A673 (cell line): ENCODE data around the gene GPA33. TPM values are rescaled to one million over a fixed set of nuclear protein-coding genes. Genes with fewer than 3 reads are reported as not detected.

Experiments used
- BruUV-seq: library from RNA; stranded (reverse); fragments of 400-500 nt; replicated peaks from 2 replicates; lab custom pipeline; 2021; lab: Mats Ljungman, UMichigan
- CTCF ChIA-PET: fragments of 300-600 bp; sonication (Branson Sonifier 250); formaldehyde crosslinking; loops from one replicate; lab custom pipeline; 2022; ENCODE audit warnings: antibody characterized with exemption; lab: Charles Lee
- POLR2A ChIA-PET: fragments of 300-600 bp; sonication (Branson Sonifier 250); formaldehyde crosslinking; loops from one replicate; lab custom pipeline; 2022; ENCODE audit warnings: antibody characterized with exemption; ENCODE audit not compliant: low non-redundant PET; lab: Charles Lee
- DNase-seq: peaks from one replicate; pipeline ENCODE4 v3.0.0-alpha.2; 2015; ENCODE audit warnings: low spot score
- H3K27ac ChIP-seq: fragments of 200-600 bp; sonication (generic); 2 replicates; pipeline ENCODE4 v1.5.1; 2016; ENCODE audit warnings: mixed run types, low read depth, mild to moderate bottlenecking, mixed read lengths, antibody characterized with exemption, low read length; ENCODE audit not compliant: poor library complexity, severe bottlenecking
- H3K27me3 ChIP-seq: fragments of 200-600 bp; sonication (generic); replicated peaks from 2 replicates; pipeline ENCODE4 v1.6.1; 2017; ENCODE audit warnings: mixed run types, low read depth, mild to moderate bottlenecking, mixed read lengths, antibody characterized with exemption, low read length; ENCODE audit not compliant: insufficient read depth, poor library complexity
- H3K36me3 ChIP-seq: fragments of 200-600 bp; sonication (generic); 2 replicates; pipeline ENCODE4 v1.6.1; 2016; ENCODE audit warnings: mixed run types, mild to moderate bottlenecking, mixed read lengths, antibody characterized with exemption, low read length; ENCODE audit not compliant: insufficient read depth, poor library complexity, severe bottlenecking
- H3K4me1 ChIP-seq: fragments of 200-600 bp; sonication (generic); 2 replicates; pipeline ENCODE4 v1.6.1; 2017; ENCODE audit warnings: mixed run types, mild to moderate bottlenecking, mixed read lengths, antibody characterized with exemption, low read length; ENCODE audit not compliant: insufficient read depth, poor library complexity, severe bottlenecking
- H3K4me3 ChIP-seq: fragments of 200-600 bp; sonication (generic); 2 replicates; pipeline ENCODE4 v1.5.1; 2016; ENCODE audit warnings: low read depth, mixed run types, mild to moderate bottlenecking, mixed read lengths, low read length; ENCODE audit not compliant: poor library complexity, severe bottlenecking
- H3K9me3 ChIP-seq: fragments of 200-600 bp; sonication (generic); 2 replicates; pipeline ENCODE4 v1.6.1; 2016; ENCODE audit warnings: mixed run types, low read depth, mild to moderate bottlenecking, mixed read lengths, antibody characterized with exemption, low read length; ENCODE audit not compliant: poor library complexity, severe bottlenecking
- EZH2 ChIP-seq: fragments of 200-600 bp; sonication (generic); IDR thresholded peaks from 2 replicates; pipeline ENCODE4 v1.6.1; 2017; ENCODE audit warnings: borderline replicate concordance, low read depth, mild to moderate bottlenecking, mixed read lengths, antibody characterized with exemption, low read length; ENCODE audit not compliant: poor library complexity, severe bottlenecking
- intact Hi-C: fragments of 100-400 bp; cut with micrococcal nuclease; formaldehyde crosslinking; loops from one replicate; pipeline ENCODE4 v1.10.0; 2022; ENCODE audit not compliant: unreplicated experiment
- total RNA-seq: library from RNA; stranded (reverse); gene quantifications from 2 replicates; pipeline ENCODE4 v1.2.3, GENCODE V29; 2021
- TF ChIP-seq, protein P1 (sequence below): fragments of 300-800, 200-600 bp; sonication (generic); conservative IDR thresholded peaks from 2 replicates; pipeline ENCODE4 v1.5.1; 2017; ENCODE audit warnings: low read depth, mild to moderate bottlenecking, antibody characterized with exemption, low read length, moderate library complexity, mixed read lengths

The GPA33 gene
- total RNA-seq, 1 experiment from 2014 or later = not detected

DNA sequence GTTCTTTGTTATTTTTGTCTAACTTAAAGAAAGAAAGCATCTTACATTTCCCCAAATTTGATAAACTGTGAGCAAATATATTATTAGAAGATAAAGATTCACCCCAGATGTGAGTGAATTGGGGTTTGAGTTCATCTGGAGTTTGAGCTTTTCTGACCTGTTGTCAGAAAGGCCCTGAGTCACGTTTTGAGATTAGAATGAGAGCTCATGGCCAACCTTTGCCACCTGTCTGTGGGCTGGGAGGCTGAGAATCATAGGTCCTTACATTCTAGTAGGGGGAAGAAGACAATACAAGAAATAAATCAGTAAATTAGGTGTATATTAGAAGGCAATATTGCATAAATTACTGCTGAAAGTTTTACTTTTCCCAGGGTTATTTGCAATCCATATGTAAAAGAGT lies 26.0 kb upstream of the GPA33 start:
- DNase-seq = no peak
- intact Hi-C loops = no loop called here
- no peaks in the 10 kb centered on the region for H3K27me3 ChIP-seq
- TF ChIP-seq, protein P1, sequence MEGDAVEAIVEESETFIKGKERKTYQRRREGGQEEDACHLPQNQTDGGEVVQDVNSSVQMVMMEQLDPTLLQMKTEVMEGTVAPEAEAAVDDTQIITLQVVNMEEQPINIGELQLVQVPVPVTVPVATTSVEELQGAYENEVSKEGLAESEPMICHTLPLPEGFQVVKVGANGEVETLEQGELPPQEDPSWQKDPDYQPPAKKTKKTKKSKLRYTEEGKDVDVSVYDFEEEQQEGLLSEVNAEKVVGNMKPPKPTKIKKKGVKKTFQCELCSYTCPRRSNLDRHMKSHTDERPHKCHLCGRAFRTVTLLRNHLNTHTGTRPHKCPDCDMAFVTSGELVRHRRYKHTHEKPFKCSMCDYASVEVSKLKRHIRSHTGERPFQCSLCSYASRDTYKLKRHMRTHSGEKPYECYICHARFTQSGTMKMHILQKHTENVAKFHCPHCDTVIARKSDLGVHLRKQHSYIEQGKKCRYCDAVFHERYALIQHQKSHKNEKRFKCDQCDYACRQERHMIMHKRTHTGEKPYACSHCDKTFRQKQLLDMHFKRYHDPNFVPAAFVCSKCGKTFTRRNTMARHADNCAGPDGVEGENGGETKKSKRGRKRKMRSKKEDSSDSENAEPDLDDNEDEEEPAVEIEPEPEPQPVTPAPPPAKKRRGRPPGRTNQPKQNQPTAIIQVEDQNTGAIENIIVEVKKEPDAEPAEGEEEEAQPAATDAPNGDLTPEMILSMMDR = no peak
- TF ChIP-seq EZH2 = no peak
- H3K4me1 ChIP-seq = peaks cover 10% of the 10 kb centered on the region
- ChIA-PET POLR2A (no interaction called here), CTCF (no interaction called here)
- BruUV-seq = no TSS peak
- H3K27ac ChIP-seq = no peak overlapping the region
- H3K36me3 ChIP-seq = no peaks in the 10 kb centered on the region
- no peaks in the 10 kb centered on the region for H3K9me3 ChIP-seq
- no peak overlapping the region for H3K4me3 ChIP-seq

- ChIA-PET POLR2A (no interaction called here), CTCF (interaction anchor here (0.5 kb wide), 1 partner anchor 105 kb away, joined by 3 read pairs; no protein-coding TSS in a partner anchor)
- Histone ChIP-seq H3K9me3 (no peaks in the 10 kb centered on the region), H3K4me1 (peaks cover 6% of the 10 kb centered on the region), H3K36me3 (no peaks in the 10 kb centered on the region), H3K27ac (no peak overlapping the region), H3K27me3 (no peaks in the 10 kb centered on the region), H3K4me3 (no peak overlapping the region)
- BruUV-seq = no TSS peak
- no peak for TF ChIP-seq EZH2
- TF ChIP-seq, protein P1 = no peak
- intact Hi-C loops = no loop called here
- no peak for DNase-seq
Measured at GRCh38 chr1:167115655-167116054, 25.5 kb upstream of the GPA33 start.

DNA sequence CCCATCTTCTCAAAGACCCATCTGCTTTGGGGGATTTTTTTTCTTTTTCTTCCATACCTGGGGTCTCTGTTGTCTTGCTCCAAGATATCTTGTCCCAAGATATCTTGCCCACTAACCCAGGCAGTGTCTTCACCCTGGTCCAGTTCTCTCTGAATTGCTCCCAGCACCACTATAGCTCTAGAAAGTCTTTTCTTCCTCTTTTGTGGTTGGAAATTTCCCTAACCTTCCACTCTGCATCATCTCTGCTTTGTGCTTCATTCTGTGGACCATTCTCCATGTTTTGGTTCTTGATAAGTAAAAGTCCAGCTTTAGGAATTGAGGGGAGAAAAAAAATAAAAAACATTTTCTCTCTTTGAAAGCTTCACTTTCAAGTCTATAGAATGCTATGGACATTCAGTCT lies 24.5 kb upstream of the GPA33 start:
- Histone ChIP-seq H3K36me3 (no peaks in the 10 kb centered on the region), H3K4me1 (peaks cover 6% of the 10 kb centered on the region), H3K27me3 (no peaks in the 10 kb centered on the region), H3K9me3 (no peaks in the 10 kb centered on the region), H3K27ac (no peak overlapping the region), H3K4me3 (no peak overlapping the region)
- no TSS peak for BruUV-seq
- DNase-seq = no peak
- intact Hi-C loops = no loop called here
- POLR2A ChIA-PET = no interaction called here
- TF ChIP-seq EZH2 = no peak
- TF ChIP-seq, protein P1 = no peak
- CTCF ChIA-PET = no interaction called here
